Activated naive CD4-positive, alpha-beta T cell treated with anti-CD3 and anti-CD28 coated beads for 36 hours (primary cell): ENCODE results near the gene KHDRBS2. TPM values are rescaled to one million over a fixed set of nuclear protein-coding genes. Genes with fewer than 3 reads are reported as not detected.

ENCODE experiments used
- CTCF ChIA-PET: fragments of 350-600 bp; sonication (Branson Sonifier 250); formaldehyde crosslinking; loops from one replicate; lab custom pipeline; 2021; ENCODE audit warnings: antibody characterized with exemption; lab: Charles Lee
- DNase-seq: peaks from one replicate; pipeline ENCODE4 v3.0.0-alpha.2; 2020
- H3K27ac Mint-ChIP-seq: one replicate; pipeline ENCODE4 v1.8.0; 2021; ENCODE audit warnings: mild to moderate bottlenecking, mixed read lengths
- H3K27me3 Mint-ChIP-seq: one replicate; pipeline ENCODE4 v1.8.0; 2021; ENCODE audit warnings: low read depth, mixed read lengths
- H3K36me3 Mint-ChIP-seq: one replicate; pipeline ENCODE4 v1.8.0; 2021; ENCODE audit warnings: low read depth, mixed read lengths
- H3K4me1 Mint-ChIP-seq: one replicate; pipeline ENCODE4 v1.8.0; 2021; ENCODE audit warnings: low read depth, mixed read lengths
- H3K4me3 Mint-ChIP-seq: one replicate; pipeline ENCODE4 v1.8.0; 2021; ENCODE audit warnings: mild to moderate bottlenecking, moderate library complexity, mixed read lengths
- H3K9me3 Mint-ChIP-seq: one replicate; pipeline ENCODE4 v1.8.0; 2021; ENCODE audit warnings: mixed read lengths
- intact Hi-C: fragments of 100-400 bp; cut with micrococcal nuclease; formaldehyde crosslinking; loops from one replicate; pipeline ENCODE4 v1.15.1; 2023
- total RNA-seq, 2 experiments: library from RNA; stranded (reverse); gene quantifications; one replicate each; pipeline ENCODE4 v1.2.3, GENCODE V29; 2021

KHDRBS2 gene
- total RNA-seq, 2 experiments from 2014 or later = not detected

- H3K27ac Mint-ChIP-seq = no peak overlapping the region
- no peak for DNase-seq
- CTCF ChIA-PET = no interaction called here
- no peaks in the 10 kb centered on the region for H3K4me1 Mint-ChIP-seq
- H3K9me3 Mint-ChIP-seq = peaks cover 8% of the 10 kb centered on the region
- intact Hi-C loops = no loop called here
- H3K27me3 Mint-ChIP-seq = no peaks in the 10 kb centered on the region
- H3K4me3 Mint-ChIP-seq = no peak overlapping the region
- H3K36me3 Mint-ChIP-seq = no peaks in the 10 kb centered on the region
Observed at GRCh38 chr6:62059901-62060300, 226.1 kb downstream of the KHDRBS2 start.

GRCh38 chr6:62057300-62057699 lies 228.7 kb downstream of the KHDRBS2 start:
- no peaks in the 10 kb centered on the region for H3K4me1 Mint-ChIP-seq
- no peak overlapping the region for H3K27ac Mint-ChIP-seq
- CTCF ChIA-PET = no interaction called here
- DNase-seq = no peak
- no peak overlapping the region for H3K4me3 Mint-ChIP-seq
- H3K9me3 Mint-ChIP-seq = peaks cover 8% of the 10 kb centered on the region
- H3K36me3 Mint-ChIP-seq = no peaks in the 10 kb centered on the region
- intact Hi-C loops = no loop called here
- H3K27me3 Mint-ChIP-seq = no peaks in the 10 kb centered on the region

- DNase-seq = no peak
- intact Hi-C loops = no loop called here
- Mint-ChIP-seq H3K4me1 (no peaks in the 10 kb centered on the region), H3K27me3 (no peaks in the 10 kb centered on the region), H3K9me3 (peaks cover 4% of the 10 kb centered on the region), H3K27ac (no peak overlapping the region), H3K4me3 (no peak overlapping the region), H3K36me3 (no peaks in the 10 kb centered on the region)
- CTCF ChIA-PET = no interaction called here
Observed at GRCh38 chr6:62045502-62045901, 240.5 kb downstream of the KHDRBS2 start.

GRCh38 chr6:62043084-62043483 lies 242.9 kb downstream of the KHDRBS2 start:
- Mint-ChIP-seq H3K4me1 (no peaks in the 10 kb centered on the region), H3K27ac (no peak overlapping the region), H3K9me3 (peaks cover 8% of the 10 kb centered on the region), H3K27me3 (no peaks in the 10 kb centered on the region), H3K36me3 (no peaks in the 10 kb centered on the region), H3K4me3 (no peak overlapping the region)
- intact Hi-C loops = no loop called here
- DNase-seq = no peak
- CTCF ChIA-PET = no interaction called here

GRCh38 chr6:62042429-62042828 lies 243.6 kb downstream of the KHDRBS2 start:
- Mint-ChIP-seq H3K4me3 (no peak overlapping the region), H3K4me1 (no peaks in the 10 kb centered on the region), H3K27ac (no peak overlapping the region), H3K36me3 (no peaks in the 10 kb centered on the region), H3K27me3 (no peaks in the 10 kb centered on the region), H3K9me3 (peaks cover 8% of the 10 kb centered on the region)
- no peak for DNase-seq
- CTCF ChIA-PET = no interaction called here
- intact Hi-C loops = no loop called here

- Mint-ChIP-seq H3K4me1 (no peaks in the 10 kb centered on the region), H3K9me3 (peaks cover 13% of the 10 kb centered on the region), H3K27ac (no peak overlapping the region), H3K4me3 (no peak overlapping the region), H3K36me3 (no peaks in the 10 kb centered on the region), H3K27me3 (no peaks in the 10 kb centered on the region)
- CTCF ChIA-PET = no interaction called here
- DNase-seq = no peak
- intact Hi-C loops = no loop called here
Observed at GRCh38 chr6:62039605-62040004, 246.4 kb downstream of the KHDRBS2 start.

GRCh38 chr6:62037445-62037844 lies 248.6 kb downstream of the KHDRBS2 start:
- intact Hi-C loops = no loop called here
- Mint-ChIP-seq H3K4me3 (no peak overlapping the region), H3K27me3 (no peaks in the 10 kb centered on the region), H3K9me3 (peaks cover 21% of the 10 kb centered on the region), H3K4me1 (no peaks in the 10 kb centered on the region), H3K36me3 (no peaks in the 10 kb centered on the region), H3K27ac (no peak overlapping the region)
- DNase-seq = no peak
- CTCF ChIA-PET = no interaction called here

- no peaks in the 10 kb centered on the region for H3K4me1 Mint-ChIP-seq
- intact Hi-C loops = no loop called here
- no peak overlapping the region for H3K27ac Mint-ChIP-seq
- H3K27me3 Mint-ChIP-seq = no peaks in the 10 kb centered on the region
- H3K36me3 Mint-ChIP-seq = no peaks in the 10 kb centered on the region
- DNase-seq = no peak
- peaks cover 21% of the 10 kb centered on the region for H3K9me3 Mint-ChIP-seq
- no peak overlapping the region for H3K4me3 Mint-ChIP-seq
- CTCF ChIA-PET = no interaction called here
Observed at GRCh38 chr6:62035952-62036351, 250.1 kb downstream of the KHDRBS2 start.

GRCh38 chr6:62013719-62014118 lies 272.3 kb downstream of the KHDRBS2 start:
- H3K27ac Mint-ChIP-seq = no peak overlapping the region
- H3K4me1 Mint-ChIP-seq = no peaks in the 10 kb centered on the region
- CTCF ChIA-PET = no interaction called here
- peaks cover 9% of the 10 kb centered on the region for H3K9me3 Mint-ChIP-seq
- no peak for DNase-seq
- H3K36me3 Mint-ChIP-seq = no peaks in the 10 kb centered on the region
- H3K27me3 Mint-ChIP-seq = no peaks in the 10 kb centered on the region
- no peak overlapping the region for H3K4me3 Mint-ChIP-seq
- intact Hi-C loops = no loop called here

GRCh38 chr6:62009445-62009844 lies 276.6 kb downstream of the KHDRBS2 start:
- no peaks in the 10 kb centered on the region for H3K27me3 Mint-ChIP-seq
- intact Hi-C loops = no loop called here
- CTCF ChIA-PET = no interaction called here
- no peaks in the 10 kb centered on the region for H3K36me3 Mint-ChIP-seq
- no peak for DNase-seq
- H3K9me3 Mint-ChIP-seq = peaks cover 14% of the 10 kb centered on the region
- H3K4me3 Mint-ChIP-seq = no peak overlapping the region
- H3K4me1 Mint-ChIP-seq = no peaks in the 10 kb centered on the region
- no peak overlapping the region for H3K27ac Mint-ChIP-seq

- Mint-ChIP-seq H3K4me3 (no peak overlapping the region), H3K36me3 (no peaks in the 10 kb centered on the region), H3K27ac (no peak overlapping the region), H3K27me3 (no peaks in the 10 kb centered on the region), H3K9me3 (peaks cover 6% of the 10 kb centered on the region), H3K4me1 (no peaks in the 10 kb centered on the region)
- intact Hi-C loops = no loop called here
- CTCF ChIA-PET = no interaction called here
- DNase-seq = no peak
Observed at GRCh38 chr6:61989616-61990015, 296.4 kb downstream of the KHDRBS2 start.

- CTCF ChIA-PET = no interaction called here
- peaks cover 9% of the 10 kb centered on the region for H3K9me3 Mint-ChIP-seq
- DNase-seq = no peak
- no peak overlapping the region for H3K27ac Mint-ChIP-seq
- H3K36me3 Mint-ChIP-seq = no peaks in the 10 kb centered on the region
- H3K27me3 Mint-ChIP-seq = no peaks in the 10 kb centered on the region
- no peak overlapping the region for H3K4me3 Mint-ChIP-seq
- no peaks in the 10 kb centered on the region for H3K4me1 Mint-ChIP-seq
- intact Hi-C loops = no loop called here
Observed at GRCh38 chr6:61980622-61981021, 305.4 kb downstream of the KHDRBS2 start.

- H3K4me1 Mint-ChIP-seq = no peaks in the 10 kb centered on the region
- intact Hi-C loops = no loop called here
- CTCF ChIA-PET = no interaction called here
Observed at GRCh38 chr6:61977947-61978346, 308.1 kb downstream of the KHDRBS2 start.

GRCh38 chr6:61977099-61977498 lies 308.9 kb downstream of the KHDRBS2 start:
- DNase-seq = no peak
- no peaks in the 10 kb centered on the region for H3K4me1 Mint-ChIP-seq
- intact Hi-C loops = no loop called here
- no peak overlapping the region for H3K4me3 Mint-ChIP-seq
- H3K36me3 Mint-ChIP-seq = no peaks in the 10 kb centered on the region
- H3K9me3 Mint-ChIP-seq = peaks cover 6% of the 10 kb centered on the region
- CTCF ChIA-PET = no interaction called here
- H3K27me3 Mint-ChIP-seq = no peaks in the 10 kb centered on the region
- H3K27ac Mint-ChIP-seq = no peak overlapping the region

More at GRCh38 chr6:61977947-61978346, 308.1 kb downstream of the KHDRBS2 start:
- no peak for DNase-seq
- H3K9me3 Mint-ChIP-seq = peaks cover 6% of the 10 kb centered on the region
- no peaks in the 10 kb centered on the region for H3K36me3 Mint-ChIP-seq
- no peak overlapping the region for H3K27ac Mint-ChIP-seq
- no peaks in the 10 kb centered on the region for H3K27me3 Mint-ChIP-seq
- no peak overlapping the region for H3K4me3 Mint-ChIP-seq
